Muscle of arm (tissue), 12 donors: ENCODE data around the gene ELMO1. TPM values are rescaled to one million over a fixed set of nuclear protein-coding genes. Genes with fewer than 3 reads are reported as not detected.
A peak's percentile ranks its signal among the peaks of the same experiment; 100 is the strongest.

Experiments
- DNase-seq: peaks from one replicate; pipeline ENCODE4 v3.0.0-alpha.2; 2013
- polyA plus RNA-seq, 12 donors: library from polyadenylated mRNA; unstranded; fragments of 120-200 nt; gene quantifications; one replicate each; pipeline ENCODE4 v1.2.1, GENCODE V29; 2013; ENCODE audit not compliant: insufficient read length in 12 of 12

ELMO1 gene
- polyA plus RNA-seq, 12 donors, result 20.7 to 36.5 (median 29.4) TPM; not detected in 1

DNA sequence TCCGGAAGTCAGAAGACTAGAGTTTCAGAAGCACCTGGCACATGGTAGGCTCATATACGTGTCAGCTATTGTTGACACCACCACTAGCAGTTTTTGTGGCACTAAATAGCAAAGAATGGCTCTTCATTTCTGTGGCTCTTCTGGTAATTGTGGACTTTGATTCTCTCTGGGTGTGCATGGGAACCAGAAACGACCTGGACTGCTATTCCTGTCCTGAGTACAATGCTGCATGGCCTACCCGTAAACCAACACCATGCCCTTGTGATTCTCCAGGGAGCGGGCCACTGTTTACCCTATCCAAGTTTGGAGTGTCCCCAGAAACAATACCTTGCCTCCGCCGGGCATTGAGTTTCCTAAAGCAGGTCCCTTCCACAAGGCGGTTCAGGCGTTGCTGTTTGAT lies 561.4 kb downstream of the ELMO1 start:
- no peak for DNase-seq

DNA sequence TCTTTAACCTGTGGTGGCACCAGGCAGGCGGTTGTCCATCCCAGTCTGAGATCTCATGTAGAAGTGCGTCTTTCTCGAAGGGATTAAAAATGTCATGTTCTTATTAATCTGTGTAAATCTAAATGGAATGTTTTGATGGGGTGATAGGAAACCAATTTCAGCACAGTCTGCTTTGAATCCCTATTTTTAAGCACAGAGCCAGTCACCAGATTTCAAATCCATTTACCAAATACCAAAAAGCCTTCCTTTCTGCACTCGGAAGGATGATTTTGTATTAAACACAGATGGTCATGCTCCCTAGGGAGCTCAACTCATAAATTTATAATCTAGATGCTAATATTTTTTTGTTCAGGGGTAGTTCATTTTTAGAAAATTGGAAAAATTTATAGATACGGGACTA lies 563.8 kb downstream of the ELMO1 start:
- DNase-seq, result no peak

DNA sequence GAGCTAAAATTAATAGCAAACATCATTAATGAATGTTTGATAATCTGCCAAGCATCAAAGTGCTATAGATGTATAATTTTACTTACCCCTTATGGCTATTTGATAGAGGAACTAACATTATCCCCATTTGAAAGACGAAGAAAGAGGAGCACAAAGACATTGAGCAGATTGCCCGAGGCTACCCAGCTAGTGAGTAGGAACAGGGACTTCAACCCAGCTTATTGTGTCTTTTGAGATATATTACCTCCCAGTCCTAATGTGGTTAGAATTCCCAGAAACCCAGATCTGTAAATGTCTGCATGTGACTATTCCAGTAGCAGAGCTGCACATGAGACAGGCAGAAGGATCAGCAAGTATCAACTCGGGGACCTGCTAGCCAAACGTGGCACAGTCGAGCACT lies 564.3 kb downstream of the ELMO1 start:
- DNase-seq, result no peak

DNA sequence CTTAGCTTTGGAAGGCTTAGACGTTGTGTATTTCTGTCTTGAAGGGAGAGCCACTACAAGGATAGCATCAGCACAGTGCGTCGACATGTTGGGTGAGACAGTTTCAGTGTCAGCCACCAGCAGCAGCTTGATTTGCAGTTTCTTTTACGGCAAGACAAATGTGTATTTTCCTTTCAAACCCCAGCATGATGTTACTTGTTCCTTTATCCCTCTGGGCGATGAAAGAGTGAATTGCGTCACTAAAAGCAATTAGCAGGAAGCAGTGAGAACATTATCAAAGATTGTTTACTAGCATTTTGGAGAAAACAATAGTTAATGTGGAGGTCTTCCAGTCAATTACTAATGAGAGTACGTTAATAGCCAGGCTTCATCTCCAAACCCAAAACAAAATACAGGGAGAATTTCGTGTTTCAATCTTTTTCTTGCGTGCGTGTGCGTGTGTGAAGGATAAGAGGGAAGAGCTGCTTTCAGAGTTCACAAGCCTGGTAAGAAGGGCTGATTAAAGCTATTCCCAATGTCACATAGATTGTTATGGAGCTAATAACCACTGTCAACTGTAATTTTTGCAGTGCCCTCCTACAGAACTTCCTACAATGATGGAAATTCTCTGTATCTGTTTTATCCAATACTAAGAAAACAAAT lies 567.3 kb downstream of the ELMO1 start:
- no peak for DNase-seq

DNA sequence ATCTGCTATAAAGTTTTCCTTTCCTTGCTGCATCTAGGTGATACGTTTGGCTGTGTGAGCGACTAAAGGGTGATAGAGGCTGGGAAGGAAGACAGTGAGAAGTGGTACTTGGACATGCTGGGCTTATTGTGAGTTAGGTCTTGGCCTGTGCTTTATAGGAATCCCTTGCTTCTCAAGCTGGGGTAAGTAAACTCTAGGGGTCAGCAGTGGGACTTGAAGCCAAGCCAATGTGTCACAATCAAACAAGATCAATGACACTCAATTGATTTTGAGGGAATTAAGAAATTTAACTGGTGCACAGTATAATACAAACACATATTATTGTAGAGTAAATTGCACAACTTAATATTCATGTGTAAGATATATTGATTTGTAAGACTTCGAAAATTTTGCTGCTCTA lies 568.6 kb downstream of the ELMO1 start:
- DNase-seq, result no peak

DNA sequence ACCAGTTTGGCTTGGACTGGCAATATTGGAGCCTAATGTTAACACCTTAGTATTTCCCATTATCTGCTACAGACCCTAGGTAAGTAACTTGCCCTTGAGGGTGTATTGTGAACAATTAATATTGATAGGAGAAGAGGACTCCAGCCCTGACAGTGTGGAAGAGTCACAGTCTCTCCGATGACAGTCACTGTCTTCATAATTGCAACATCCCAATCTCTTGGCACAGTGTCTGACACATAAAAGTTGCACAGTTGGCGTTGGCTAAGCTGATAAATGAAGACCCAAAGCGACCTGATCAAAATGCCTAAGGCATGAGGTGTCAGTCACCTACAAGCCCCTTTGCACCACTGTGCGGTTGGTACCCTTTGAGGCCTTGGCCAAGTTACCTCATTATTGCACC lies 569.6 kb downstream of the ELMO1 start:
- no peak for DNase-seq

DNA sequence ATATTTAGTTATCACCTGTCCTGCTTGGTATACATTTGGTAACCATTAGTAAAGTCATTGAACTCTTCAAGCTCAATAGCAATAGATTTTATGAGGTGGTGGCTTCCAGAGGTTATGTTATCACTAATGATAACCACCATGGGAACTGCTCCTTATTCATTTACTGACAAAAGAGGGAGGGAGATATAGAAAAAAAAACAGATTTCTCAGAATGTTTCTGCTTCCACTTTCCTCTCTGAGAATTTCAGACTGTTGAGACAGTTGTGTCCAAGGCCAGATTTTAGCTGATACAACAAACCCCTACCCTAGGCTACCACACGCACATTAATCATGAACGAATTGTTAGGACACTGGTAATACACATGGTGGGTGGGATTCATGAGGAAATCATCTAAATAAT lies 570.4 kb downstream of the ELMO1 start:
- DNase-seq, result no peak

DNA sequence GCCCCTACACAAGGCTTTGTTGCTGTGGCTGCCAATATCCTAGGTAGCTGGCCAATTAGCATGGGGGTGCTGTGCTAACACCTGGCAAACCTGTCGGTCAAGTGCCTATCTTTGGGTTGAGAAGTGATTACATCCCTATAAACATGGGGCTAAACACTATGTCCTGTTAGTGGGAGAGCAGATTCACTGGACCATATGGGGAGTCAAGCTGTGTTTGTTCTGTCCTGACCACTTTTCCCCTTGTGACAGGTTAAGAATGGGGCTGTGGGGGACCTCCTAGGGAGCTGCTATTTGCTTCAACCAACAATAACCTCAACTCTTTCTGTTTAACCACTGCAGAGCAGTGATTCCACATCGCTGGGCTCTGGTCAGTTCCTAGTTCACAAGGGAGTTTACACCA lies 572.9 kb downstream of the ELMO1 start:
- no peak for DNase-seq

DNA sequence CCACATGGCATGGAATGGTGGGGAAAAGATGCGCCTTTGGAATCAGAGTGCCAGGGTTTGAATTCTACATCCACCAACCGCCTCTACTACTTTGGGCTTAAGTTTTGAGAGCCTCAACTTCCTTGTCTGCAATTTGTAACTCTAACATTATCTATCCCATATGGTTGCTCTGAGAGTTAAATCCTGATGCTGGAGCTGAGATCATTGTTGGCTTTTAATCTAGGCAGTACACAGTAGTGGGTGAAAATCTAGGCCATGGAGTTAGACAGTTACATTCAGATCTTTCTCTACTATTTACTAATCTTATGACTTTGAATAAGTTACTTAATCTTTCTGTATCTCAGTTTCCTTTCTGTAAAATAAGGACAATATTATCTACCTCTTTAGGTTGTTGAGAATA lies 574.6 kb downstream of the ELMO1 start:
- peak; percentile 20 for DNase-seq

DNA sequence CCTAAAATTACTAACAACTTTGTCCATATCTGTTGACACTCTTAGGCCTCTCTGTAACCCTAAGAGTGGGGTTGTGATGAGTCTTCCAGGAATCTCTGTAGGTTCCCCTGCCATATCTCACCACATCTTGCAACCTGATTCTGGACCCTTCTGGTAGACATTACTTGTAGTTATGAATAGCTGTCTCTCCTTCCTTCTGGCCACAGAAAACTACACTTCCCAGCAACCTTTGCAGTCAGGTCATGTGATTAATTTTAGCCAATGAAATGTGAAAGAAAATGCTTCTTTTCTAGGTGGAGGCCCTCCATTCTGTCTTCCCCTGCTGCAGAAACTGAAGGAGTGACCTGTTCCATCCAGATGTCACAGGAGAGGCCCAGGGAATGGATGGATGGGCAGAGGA lies 576.8 kb downstream of the ELMO1 start:
- no peak for DNase-seq

DNA sequence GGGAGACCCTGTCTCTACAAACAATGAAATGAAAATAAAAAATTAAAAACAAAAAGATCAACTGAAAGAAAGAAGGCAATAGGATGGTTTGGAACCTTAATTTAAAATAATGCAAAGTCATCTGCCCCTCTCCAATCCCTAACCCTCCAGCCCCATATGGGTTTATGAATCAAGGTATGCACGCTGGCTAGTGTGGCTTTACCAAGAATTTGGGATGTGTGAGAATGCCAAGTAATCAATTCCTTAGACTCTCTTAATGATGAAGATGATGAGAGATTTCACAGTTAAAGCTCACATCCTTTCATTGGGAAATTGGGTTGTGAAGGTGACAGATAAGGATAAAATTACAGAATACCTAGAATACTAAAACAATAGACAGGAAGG lies 577.3 kb downstream of the ELMO1 start:
- DNase-seq, result no peak

DNA sequence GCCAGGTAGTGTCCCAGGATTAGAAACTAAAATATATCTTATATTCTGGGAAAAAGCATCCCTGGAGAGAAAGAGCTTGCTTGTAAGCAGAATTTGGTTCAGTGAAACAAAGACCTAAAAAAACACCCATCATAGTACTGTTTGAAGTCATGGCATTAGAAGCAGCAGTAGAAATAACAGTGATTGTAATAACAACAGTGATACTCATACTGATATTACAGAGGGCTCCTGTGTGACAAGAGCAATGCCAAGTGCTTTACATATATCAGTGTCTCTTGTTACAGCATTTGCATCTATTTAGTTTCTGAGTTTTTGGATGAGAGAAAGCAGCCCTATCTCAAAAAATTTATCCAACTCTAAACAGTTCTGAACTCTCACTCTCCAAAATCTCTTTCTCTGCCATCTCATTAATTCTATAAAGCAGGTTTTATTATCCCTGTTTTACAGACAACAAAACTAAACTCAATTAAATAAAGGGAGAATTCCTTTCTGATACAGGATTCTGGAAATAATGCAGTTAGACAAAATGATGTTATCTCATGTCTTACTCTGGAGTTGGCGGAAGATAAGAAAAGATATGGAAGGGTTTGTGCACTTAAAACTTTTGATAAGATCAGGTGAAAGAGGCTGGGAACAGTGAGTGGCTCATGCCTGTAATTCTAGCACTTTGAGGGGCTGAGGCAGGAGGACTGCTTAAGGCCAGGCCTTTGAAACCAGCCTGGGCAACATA lies 577.9 kb downstream of the ELMO1 start:
- DNase-seq, result no peak

DNA sequence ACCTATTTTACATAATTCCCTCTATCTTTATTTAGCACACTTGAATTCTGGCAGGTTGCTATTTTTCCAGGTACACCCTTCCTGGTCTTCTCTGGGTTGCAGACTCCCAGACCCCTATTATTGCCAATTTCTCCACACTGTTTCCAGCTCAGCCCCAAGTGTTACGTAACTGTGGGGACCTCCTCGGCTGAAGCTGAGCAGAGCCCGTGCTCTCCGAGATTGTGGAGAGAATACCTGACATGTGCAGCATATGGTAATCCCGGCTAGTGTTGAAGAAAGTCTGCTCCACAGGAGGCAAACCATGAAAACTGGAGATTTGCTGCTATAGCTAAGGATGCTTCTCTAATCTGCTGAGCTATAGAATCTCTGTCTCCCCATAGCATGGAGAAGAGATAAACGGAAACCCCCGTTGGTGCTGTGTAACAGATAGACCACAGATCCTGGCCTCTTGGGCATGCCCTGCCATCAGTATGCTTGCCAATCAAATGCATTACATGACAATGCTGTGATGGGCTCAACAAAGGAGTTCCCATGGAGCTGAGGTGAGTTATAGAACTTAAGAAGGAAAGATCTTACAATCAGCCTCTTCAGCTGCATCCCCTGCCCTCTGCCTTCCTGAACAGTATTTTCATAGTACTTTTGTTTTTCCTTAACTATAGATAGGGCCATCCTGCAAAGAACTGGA lies 579.8 kb downstream of the ELMO1 start:
- DNase-seq, result no peak

DNA sequence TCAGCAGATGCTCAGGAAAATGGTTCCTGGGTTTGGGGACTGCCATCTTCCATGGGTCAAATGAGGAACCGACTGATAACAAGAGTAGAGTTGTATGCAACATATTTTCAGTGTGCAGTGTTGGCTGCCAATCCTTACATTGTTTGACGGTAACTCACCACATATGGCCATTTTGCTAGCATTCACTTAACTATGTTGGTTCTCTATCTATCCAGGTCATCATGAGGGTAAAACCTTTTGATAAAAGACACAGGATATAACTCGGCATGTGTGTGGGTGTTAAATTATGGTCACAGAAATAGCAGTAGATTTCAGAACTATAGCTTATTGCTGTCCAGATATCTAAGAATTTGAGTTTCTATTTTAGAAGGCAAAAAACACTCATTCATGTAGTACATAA lies 583.6 kb downstream of the ELMO1 start:
- DNase-seq, result no peak

DNA sequence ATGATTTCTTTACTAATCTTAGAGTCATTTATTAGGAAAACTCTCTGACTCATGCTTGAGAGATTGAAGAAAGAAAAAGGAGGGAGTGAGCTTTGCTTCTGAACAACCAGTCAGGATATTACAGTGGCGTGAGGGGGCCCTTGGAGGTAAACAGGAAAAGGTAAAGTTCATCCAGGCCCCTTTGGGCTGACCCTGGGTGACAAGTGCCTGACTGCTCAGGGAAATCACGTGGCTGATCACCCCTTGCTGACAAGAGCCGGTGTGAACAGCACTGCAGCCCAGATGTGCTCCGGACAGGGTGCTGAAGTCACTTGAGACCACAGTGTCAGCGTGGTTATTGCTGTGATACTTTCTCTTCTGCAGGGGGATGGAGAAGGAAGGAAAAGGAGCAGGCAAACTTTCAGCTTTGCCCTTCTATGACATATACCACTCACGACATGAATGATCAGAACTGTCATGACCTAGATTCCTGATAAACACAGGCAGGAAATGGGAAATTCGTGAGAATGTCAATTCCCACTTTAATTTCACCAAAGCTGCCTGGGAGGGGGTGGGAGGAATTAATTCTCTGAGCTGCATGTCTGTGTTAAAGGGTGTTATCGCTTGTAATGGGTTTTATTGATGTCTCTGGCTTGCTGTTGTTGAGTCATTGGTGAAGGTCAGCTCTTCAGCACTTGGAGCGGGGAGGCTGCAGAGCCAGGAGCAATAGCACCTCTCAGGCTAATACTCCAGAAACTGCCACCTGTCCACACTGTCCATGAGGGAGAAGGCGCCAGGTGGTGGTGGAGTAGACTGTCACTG lies 584.6 kb downstream of the ELMO1 start:
- no peak for DNase-seq

DNA sequence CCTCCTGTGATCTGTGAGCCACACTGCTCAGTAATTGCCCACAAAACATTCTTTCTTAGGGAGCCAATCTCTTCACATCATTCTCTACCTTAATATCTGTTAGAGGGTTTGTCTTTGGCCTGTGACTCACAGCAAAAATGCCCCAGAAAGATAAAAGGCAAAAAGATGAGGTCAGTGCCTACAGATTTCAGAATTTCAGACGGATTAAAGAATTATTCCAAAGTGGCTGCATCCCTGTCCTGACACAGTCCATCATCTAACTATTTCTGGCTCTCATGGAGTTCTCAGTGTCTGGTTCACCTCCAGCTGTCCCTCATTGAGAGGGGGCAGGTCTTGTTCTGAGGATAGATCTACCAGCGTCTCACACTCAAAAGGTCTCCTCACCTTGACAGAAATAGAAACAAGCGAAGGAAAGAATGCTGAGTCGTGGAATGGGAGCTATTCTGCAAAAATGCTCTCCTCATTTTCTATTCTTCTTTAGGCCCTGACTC lies 585.8 kb downstream of the ELMO1 start:
- DNase-seq, result no peak

DNA sequence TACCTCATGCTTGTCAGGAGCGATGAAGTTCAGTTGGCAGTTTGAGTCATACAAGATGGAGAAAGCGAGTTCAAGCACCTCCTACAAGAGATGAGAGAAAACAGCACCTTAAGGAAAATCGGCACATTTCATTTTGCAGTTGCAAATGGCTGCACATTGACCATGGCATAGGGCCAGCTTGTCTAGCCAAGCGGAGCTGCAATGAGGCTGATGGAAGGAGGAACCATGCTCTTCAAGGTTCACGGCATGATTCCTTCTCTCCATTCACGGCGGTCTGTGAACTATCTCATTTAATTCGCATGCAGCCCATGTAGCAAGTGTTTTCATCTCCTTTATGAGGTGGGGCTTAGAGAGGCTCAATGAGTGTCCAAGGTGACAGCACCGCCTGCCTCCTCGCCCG lies 587.0 kb downstream of the ELMO1 start:
- no peak for DNase-seq

DNA sequence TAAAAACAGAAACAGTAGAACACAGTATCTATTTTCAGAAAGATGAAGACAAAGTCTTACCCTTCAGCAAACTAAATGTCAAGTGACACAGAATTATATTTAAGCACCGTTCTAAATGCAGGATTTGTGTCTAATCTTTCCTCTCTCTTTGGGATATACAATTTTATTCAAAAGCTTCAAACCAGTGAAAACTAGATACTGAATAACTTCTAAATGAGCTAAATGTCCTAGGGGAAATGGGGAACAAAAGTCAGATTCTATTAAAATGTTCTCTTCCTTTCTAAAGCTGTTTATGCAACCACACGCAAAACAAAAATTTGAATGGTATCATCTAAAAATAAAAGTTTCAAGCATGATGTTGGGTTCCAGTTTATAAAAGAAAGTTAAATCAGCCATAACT lies 588.0 kb downstream of the ELMO1 start:
- no peak for DNase-seq

DNA sequence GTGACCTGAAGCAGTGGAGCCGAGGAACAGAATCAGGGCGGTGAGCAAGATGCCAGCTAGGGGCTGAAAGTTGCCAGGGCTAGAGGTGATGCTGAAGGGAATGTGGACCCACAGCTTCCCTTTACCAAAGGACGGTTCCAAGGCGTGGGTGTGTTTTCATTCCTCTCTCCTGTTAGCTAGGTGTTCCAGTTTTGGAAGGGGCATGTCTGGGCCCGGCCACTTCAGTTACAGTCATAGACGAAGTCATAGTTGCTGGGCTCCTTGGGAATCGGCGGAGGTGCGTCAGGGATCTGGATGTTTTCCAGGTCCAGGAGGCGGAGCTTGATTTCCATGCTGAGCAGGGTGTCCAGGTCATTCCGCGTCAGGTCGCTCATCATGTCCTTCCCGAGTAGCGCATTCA lies 593.3 kb downstream of the ELMO1 start:
- no peak for DNase-seq

DNA sequence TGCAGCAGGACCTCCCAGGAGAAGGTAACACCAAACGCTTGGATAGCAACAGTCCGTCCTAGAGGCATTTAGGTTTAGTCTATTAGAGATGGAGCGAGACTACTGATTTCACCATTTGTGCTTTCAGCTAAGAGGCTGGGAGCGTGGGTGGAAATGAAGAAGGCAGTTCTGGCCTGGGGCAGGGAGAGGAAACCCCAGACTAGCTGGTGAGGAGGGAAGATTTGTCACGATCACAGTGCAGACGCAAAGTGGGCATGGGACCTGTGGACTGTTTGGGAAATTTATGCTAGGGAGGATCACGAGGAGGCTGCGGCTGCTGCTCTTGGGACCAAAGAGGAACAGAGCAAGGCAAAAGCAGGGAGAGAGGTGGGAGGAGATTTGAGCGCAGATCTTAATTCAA lies 594.0 kb downstream of the ELMO1 start:
- DNase-seq, result no peak

DNA sequence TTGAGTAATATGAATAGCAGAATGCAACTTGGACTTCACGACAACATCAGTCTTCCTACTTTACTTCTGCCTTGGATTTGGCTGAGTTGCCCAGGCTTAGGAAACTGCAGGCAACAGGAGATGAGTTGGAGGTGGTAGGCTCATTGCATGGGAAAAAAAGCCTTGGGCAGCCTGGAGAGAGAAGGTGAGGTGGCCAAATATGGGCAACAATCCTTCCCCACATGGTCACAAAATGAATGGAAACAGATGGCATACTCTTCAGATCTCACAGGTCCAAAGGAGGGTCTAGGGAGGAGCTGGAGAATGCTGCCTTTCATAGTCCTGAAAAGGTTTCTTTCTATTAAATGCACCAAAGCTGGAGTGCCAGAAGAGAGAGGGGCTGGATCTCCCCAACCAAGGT lies 595.7 kb downstream of the ELMO1 start:
- DNase-seq, result no peak

DNA sequence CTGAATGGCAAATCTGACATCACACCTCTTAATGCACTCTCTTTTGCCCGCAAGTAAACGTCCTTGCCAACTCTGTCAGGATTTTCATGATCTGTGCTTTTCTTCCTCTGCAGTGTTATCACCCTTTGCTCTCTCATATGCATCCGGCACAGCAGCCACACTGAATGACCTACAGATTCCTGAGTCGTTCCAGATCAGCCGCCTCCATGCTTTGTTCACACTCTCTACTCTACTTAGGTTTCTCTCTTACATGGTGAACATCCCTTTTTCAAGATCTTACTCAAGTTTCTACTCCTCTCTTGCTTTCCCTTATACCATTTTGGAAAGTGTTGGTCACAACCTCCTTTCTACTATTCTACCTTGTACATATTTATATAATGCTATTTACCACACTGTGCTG lies 596.6 kb downstream of the ELMO1 start:
- no peak for DNase-seq
